ENCODE data around the gene LAMA2. TPM values are rescaled to one million over a fixed set of nuclear protein-coding genes. Genes with fewer than 3 reads are reported as not detected.

The LAMA2 gene
- polyA plus RNA-seq, 1 of the 3 experiments (the other 2 are of a cell fraction), result 0.92 TPM

- CTCF ChIA-PET, result no interaction called here
- no peak overlapping the region for H3K4me3 ChIP-seq (ENCODE audit: low read depth in 2 of 2, low read length in 1 of 2)
- H3F3A ChIP-seq (replicated peaks; ENCODE audit: insufficient read depth), result no peaks in the 10 kb centered on the region
- DNase-seq, result no peak
- no peaks in the 10 kb centered on the region for H3K9me3 ChIP-seq
- no peak overlapping the region for H3K4me2 ChIP-seq
- H4K20me1 ChIP-seq (ENCODE audit: insufficient read depth), result no peaks in the 10 kb centered on the region
- H3K9me2 ChIP-seq, result no peaks in the 10 kb centered on the region
- no peak overlapping the region for H3K27ac ChIP-seq (ENCODE audit: low read depth in 2 of 2, low read length in 1 of 2)
- TF ChIP-seq RAD21 (IDR thresholded peaks at IDR 0.05; ENCODE audit: low read length) (no peak), CHD2 (IDR thresholded peaks at IDR 0.05; ENCODE audit: low read length, partially characterized antibody) (no peak), NRF1 (IDR thresholded peaks at IDR 0.05; ENCODE audit: low read depth, low read length) (no peak), MEF2A (IDR thresholded peaks at IDR 0.05; ENCODE audit: borderline replicate concordance, low read depth) (no peak), SIN3A (IDR thresholded peaks at IDR 0.05; ENCODE audit: borderline replicate concordance, low read depth, low read length) (no peak), FOXM1 (IDR thresholded peaks at IDR 0.05; ENCODE audit: low read depth) (no peak), MAX (IDR thresholded peaks at IDR 0.05; ENCODE audit: low read depth) (no peak), YY1 (IDR thresholded peaks at IDR 0.05; ENCODE audit: low read depth) (no peak), CTCF (IDR thresholded peaks at IDR 0.05) (no peak), NFIC (IDR thresholded peaks at IDR 0.05; ENCODE audit: borderline replicate concordance) (no peak), RCOR1 (IDR thresholded peaks at IDR 0.05; ENCODE audit: low read length) (no peak), TCF12 (IDR thresholded peaks at IDR 0.05) (no peak), IRF3 (IDR thresholded peaks at IDR 0.05; ENCODE audit: low read depth, low read length) (no peak), USF1 (IDR thresholded peaks at IDR 0.05; ENCODE audit: borderline replicate concordance, low read depth) (no peak), EZH2phosphoT487 (IDR thresholded peaks at IDR 0.05; ENCODE audit: borderline replicate concordance, low read depth) (no peak), SMC3 (IDR thresholded peaks at IDR 0.05; ENCODE audit: low read depth, low read length) (no peak), RFX5 (IDR thresholded peaks at IDR 0.05; ENCODE audit: low read length) (no peak)
- POLR2A ChIA-PET, result no interaction called here
- WGBS (ENCODE audit: low lambda C conversion rate), result 0% methylated on average over 1 of the region's 1 CpG
- no peaks in the 10 kb centered on the region; the same call in 1 of the 2 replicates for H3K27me3 ChIP-seq (ENCODE audit: insufficient read depth)
- no peaks in the 10 kb centered on the region for H3K4me1 ChIP-seq (ENCODE audit: control insufficient read depth in 1 of 2, insufficient read depth in 2 of 2, low read depth in 1 of 2, low read length in 1 of 2)
- H3K79me2 ChIP-seq (ENCODE audit: insufficient read depth), result no peaks in the 10 kb centered on the region
- no peaks in the 10 kb centered on the region for H3K36me3 ChIP-seq (replicated peaks in 1 of 2; ENCODE audit: control insufficient read depth in 1 of 2, insufficient read depth in 2 of 2, low read length in 1 of 2)
- H3K9ac ChIP-seq, result no peak overlapping the region
- H2AFZ ChIP-seq (ENCODE audit: low read depth), result no peak overlapping the region
Observed at GRCh38 chr6:129105035-129105434, 222.1 kb downstream of the LAMA2 start.

All from SK-N-SH (cell line).